ENCODE data around the gene PLXDC2. TPM values are rescaled to one million over a fixed set of nuclear protein-coding genes. Genes with fewer than 3 reads are reported as not detected.

PLXDC2 gene
- total and polyA plus RNA-seq, 10 of the 15 experiments (the other 5 are each of a cell fraction or from before 2014, with no cell fraction given), result 0.05 to 1.8 (median 0.14) TPM; not detected in 2

DNA sequence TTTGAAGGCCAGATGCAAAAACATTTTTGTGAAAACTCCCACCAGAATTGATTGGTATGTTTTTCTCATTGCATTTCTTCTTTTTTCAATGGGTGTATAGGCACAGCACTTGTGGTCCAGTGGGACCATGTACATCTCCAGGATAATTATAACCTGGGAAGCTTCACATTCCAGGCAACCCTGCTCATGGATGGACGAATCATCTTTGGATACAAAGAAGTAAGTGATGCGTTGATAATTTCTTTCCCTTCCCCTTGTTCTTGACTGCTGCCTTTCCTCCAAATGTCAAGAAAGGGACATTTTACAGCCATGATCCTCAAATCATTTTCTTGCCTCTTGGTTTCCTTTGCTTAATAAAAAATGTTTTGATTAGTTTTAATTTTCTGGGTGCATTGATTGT, 331.5 kb downstream of the PLXDC2 start (continued):
- TF ChIP-seq REST (IDR thresholded peaks at IDR 0.05; ENCODE audit: low read depth, low read length) (no peak), NFIC (IDR thresholded peaks at IDR 0.05; ENCODE audit: low read depth, low read length) (no peak)

DNA sequence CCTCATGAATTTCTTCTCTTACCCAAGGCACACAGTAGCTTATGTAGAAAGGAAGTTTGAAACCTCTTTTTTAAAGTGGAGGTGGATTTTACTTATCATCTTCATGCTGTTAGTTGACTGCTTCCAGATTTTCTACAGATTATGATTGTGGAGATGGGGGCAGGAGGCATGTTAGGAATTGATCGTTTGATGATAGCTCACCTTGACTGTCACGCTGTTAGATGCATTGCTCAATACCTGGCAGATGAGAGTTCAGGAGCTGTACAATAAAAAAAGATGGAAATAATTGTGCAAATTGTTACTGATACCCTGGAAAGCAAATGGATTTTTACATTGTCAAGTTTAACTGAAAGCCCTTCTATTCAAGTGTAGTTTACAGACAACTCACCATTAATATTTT, 340.3 kb downstream of the PLXDC2 start:
- H3K36me3 ChIP-seq (ENCODE audit: control insufficient read depth in 2 of 2, insufficient read depth in 2 of 2, low read length in 1 of 2), result no peaks in the 10 kb centered on the region
- intact Hi-C loops (cut with micrococcal nuclease; ENCODE audit: unreplicated experiment) (no loop called here), in situ Hi-C loops (cut with MboI) (no loop called here)
- WGBS (ENCODE audit: insufficient coverage, insufficient replicate concordance, low lambda C conversion rate, missing lambda C conversion rate), result 19% methylated on average over 2 of the region's 2 CpGs
- H4K20me1 ChIP-seq (ENCODE audit: control insufficient read depth, insufficient read depth), result no peaks in the 10 kb centered on the region
- ChIA-PET RAD21 (ENCODE audit: unreplicated experiment) (no interaction called here), POLR2A (interaction anchor here (0.6 kb wide), 1 partner anchor 280 kb away, joined by 3 read pairs; no protein-coding TSS in a partner anchor), SMC1A (ENCODE audit: uncharacterized antibody, unreplicated experiment) (no interaction called here), CTCF (no interaction called here)
- no peaks in the 10 kb centered on the region for H3K79me2 ChIP-seq (ENCODE audit: control insufficient read depth, insufficient read depth, low read length)
- no peaks in the 10 kb centered on the region for H3K4me1 ChIP-seq (ENCODE audit: control insufficient read depth, insufficient read depth, low read length)
- H3K9ac ChIP-seq (ENCODE audit: control insufficient read depth, insufficient read depth, low read length), result no peak overlapping the region
- no TSS peak for BruUV-seq (replicated peaks)
- H3K27ac ChIP-seq (ENCODE audit: control insufficient read depth, insufficient read depth), result no peak overlapping the region
- H3K27me3 ChIP-seq (replicated peaks in 1 of 2; ENCODE audit: control insufficient read depth in 2 of 2, insufficient read depth in 2 of 2, low read length in 1 of 2), result no peaks in the 10 kb centered on the region
- no peaks in the 10 kb centered on the region for H3K9me3 ChIP-seq (replicated peaks; ENCODE audit: control insufficient read depth, insufficient read depth, low read length)
- ATAC-seq (no peak), DNase-seq (ENCODE audit: low read depth, low spot score) (no peak), FAIRE-seq (no peak)
- no peak overlapping the region for H2AFZ ChIP-seq (ENCODE audit: control insufficient read depth, low read depth, low read length)
- no peak overlapping the region for H3K4me3 ChIP-seq
- H3K4me2 ChIP-seq (ENCODE audit: control insufficient read depth, insufficient read depth), result no peak overlapping the region
- TF ChIP-seq, protein P1, sequence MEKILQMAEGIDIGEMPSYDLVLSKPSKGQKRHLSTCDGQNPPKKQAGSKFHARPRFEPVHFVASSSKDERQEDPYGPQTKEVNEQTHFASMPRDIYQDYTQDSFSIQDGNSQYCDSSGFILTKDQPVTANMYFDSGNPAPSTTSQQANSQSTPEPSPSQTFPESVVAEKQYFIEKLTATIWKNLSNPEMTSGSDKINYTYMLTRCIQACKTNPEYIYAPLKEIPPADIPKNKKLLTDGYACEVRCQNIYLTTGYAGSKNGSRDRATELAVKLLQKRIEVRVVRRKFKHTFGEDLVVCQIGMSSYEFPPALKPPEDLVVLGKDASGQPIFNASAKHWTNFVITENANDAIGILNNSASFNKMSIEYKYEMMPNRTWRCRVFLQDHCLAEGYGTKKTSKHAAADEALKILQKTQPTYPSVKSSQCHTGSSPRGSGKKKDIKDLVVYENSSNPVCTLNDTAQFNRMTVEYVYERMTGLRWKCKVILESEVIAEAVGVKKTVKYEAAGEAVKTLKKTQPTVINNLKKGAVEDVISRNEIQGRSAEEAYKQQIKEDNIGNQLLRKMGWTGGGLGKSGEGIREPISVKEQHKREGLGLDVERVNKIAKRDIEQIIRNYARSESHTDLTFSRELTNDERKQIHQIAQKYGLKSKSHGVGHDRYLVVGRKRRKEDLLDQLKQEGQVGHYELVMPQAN (conservative IDR thresholded peaks at IDR 0.05), result no peak
- TF ChIP-seq MLLT1 (IDR thresholded peaks at IDR 0.05), result no peak
- TF ChIP-seq, protein P2, sequence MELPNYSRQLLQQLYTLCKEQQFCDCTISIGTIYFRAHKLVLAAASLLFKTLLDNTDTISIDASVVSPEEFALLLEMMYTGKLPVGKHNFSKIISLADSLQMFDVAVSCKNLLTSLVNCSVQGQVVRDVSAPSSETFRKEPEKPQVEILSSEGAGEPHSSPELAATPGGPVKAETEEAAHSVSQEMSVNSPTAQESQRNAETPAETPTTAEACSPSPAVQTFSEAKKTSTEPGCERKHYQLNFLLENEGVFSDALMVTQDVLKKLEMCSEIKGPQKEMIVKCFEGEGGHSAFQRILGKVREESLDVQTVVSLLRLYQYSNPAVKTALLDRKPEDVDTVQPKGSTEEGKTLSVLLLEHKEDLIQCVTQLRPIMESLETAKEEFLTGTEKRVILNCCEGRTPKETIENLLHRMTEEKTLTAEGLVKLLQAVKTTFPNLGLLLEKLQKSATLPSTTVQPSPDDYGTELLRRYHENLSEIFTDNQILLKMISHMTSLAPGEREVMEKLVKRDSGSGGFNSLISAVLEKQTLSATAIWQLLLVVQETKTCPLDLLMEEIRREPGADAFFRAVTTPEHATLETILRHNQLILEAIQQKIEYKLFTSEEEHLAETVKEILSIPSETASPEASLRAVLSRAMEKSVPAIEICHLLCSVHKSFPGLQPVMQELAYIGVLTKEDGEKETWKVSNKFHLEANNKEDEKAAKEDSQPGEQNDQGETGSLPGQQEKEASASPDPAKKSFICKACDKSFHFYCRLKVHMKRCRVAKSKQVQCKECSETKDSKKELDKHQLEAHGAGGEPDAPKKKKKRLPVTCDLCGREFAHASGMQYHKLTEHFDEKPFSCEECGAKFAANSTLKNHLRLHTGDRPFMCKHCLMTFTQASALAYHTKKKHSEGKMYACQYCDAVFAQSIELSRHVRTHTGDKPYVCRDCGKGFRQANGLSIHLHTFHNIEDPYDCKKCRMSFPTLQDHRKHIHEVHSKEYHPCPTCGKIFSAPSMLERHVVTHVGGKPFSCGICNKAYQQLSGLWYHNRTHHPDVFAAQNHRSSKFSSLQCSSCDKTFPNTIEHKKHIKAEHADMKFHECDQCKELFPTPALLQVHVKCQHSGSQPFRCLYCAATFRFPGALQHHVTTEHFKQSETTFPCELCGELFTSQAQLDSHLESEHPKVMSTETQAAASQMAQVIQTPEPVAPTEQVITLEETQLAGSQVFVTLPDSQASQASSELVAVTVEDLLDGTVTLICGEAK (IDR thresholded peaks at IDR 0.05; ENCODE audit: borderline replicate concordance), result no peak
